HG03103 (cell line): ENCODE data around the gene SMARCD3.

Experiments used
- ATAC-seq: cut with Tn5 transposase; IDR thresholded peaks from one replicate; pipeline ENCODE4 v1.9.1; 2021; ENCODE audit warnings: low read depth; ENCODE audit not compliant: unreplicated experiment

SMARCD3 gene

GRCh38 chr7:151250181-151251132 lies 2.0 kb upstream of the SMARCD3 start:
- no peak for ATAC-seq

- ATAC-seq: no peak
Observed at GRCh38 chr7:151249732-151250072, 1.2 kb upstream of the SMARCD3 start.

GRCh38 chr7:151249034-151249731 lies 689 bp upstream of the SMARCD3 start:
- no peak for ATAC-seq

GRCh38 chr7:151247611-151248345 lies 716 bp downstream of the SMARCD3 start:
- no peak for ATAC-seq

- ATAC-seq: no peak
Observed at GRCh38 chr7:151246851-151247580, 1.5 kb downstream of the SMARCD3 start.

GRCh38 chr7:151246102-151246850 lies 2.2 kb downstream of the SMARCD3 start:
- ATAC-seq: no peak

- ATAC-seq: no peak
Observed at GRCh38 chr7:151245360-151246101, 3.0 kb downstream of the SMARCD3 start.

- no peak for ATAC-seq
Observed at GRCh38 chr7:151244841-151245346, 3.6 kb downstream of the SMARCD3 start.

- ATAC-seq: no peak
Observed at GRCh38 chr7:151244196-151244840, 4.2 kb downstream of the SMARCD3 start.

- ATAC-seq: no peak
Observed at GRCh38 chr7:151243408-151244195, 4.9 kb downstream of the SMARCD3 start.

- no peak for ATAC-seq
Observed at GRCh38 chr7:151243045-151243349, 5.5 kb downstream of the SMARCD3 start.

- no peak for ATAC-seq
Observed at GRCh38 chr7:151242159-151243044, 6.1 kb downstream of the SMARCD3 start.

GRCh38 chr7:151241755-151242096 lies 6.8 kb downstream of the SMARCD3 start:
- no peak for ATAC-seq

- ATAC-seq: no peak
Observed at GRCh38 chr7:151240942-151241754, 7.3 kb downstream of the SMARCD3 start.

GRCh38 chr7:151240536-151240935 lies 8.0 kb downstream of the SMARCD3 start:
- no peak for ATAC-seq

GRCh38 chr7:151239837-151240459 lies 8.5 kb downstream of the SMARCD3 start:
- ATAC-seq: no peak
